ENCODE results near the gene MISP.

Gene MISP

DNA sequence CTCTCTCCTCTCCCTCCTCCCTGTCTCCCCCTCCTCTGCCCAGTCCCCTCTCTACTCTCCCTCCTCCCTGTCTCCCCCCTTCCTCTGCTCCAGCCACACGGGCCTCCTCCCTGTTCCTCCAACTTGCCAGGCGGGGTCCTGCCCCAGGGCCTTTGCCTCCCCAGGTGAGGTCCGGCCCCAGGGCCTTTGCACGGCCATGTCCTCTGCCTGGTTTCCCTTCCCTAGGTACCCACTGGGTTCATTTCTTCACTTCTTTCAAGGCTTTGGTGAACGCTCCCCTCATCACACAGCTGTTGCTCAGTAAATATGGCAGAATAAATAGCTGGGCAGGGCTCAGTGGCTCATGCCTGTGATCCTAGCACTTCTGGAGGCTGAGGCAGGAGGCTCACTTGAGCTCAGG lies 21.2 kb downstream of the MISP start:
- in situ Hi-C loops (cut with HindIII; ENCODE audit: low sequenced_read_pairs): no loop called here

DNA sequence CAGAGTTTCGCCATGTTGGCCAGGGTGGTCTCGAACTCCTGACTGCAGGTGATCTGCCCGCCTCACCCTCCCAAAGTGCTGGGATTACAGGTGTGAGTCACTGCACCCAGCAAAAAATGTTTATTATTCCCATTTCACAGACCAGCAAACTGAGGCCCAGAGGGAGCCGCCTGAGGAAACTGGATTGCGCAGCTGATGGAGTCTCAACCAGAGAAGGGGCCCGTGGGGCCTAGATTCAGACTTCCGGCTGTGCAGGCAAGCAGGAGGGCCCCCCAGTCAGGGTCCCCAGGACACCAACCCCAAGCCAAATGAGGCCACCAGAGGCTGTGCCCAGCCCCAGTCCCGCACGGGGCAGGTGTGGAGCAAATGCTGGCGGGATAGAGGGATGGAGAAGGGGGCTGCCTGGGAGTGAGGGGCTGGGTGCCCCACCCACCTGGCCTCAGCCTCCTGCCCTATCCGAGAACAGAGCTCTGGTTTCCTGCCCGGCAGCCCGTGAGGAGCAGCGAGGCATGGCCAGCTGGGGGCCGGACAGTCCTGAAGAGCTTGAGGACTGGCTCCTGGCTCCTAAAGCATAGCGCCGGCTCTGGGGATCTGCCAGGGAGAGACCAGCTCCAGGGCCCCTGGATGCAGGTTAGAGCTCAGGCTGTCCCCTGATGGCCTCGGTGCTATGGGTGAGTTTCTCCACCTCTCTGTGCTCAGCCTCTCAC lies 22.0 kb downstream of the MISP start:
- in situ Hi-C loops (cut with HindIII; ENCODE audit: low sequenced_read_pairs): no loop called here

DNA sequence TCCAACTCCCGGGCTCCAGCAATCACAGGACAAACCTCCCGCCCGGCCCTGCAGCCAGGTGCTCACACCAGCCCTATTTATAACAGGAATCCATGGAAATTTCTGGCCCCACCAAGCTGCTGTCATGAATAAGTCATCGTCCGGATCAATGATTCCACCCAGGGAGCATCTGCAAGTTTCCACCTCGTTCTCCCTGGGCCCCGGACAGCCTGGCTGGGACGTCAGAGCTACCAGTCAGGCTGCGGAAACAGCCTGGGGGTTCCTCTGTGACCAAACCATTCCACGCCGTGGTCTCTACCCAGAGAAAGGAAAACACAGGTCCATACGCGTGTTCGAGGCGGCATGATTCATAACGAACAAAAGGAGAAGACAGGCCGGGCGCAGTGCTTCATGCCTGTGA lies 25.6 kb downstream of the MISP start:
- in situ Hi-C loops (cut with HindIII; ENCODE audit: low sequenced_read_pairs): no loop called here

DNA sequence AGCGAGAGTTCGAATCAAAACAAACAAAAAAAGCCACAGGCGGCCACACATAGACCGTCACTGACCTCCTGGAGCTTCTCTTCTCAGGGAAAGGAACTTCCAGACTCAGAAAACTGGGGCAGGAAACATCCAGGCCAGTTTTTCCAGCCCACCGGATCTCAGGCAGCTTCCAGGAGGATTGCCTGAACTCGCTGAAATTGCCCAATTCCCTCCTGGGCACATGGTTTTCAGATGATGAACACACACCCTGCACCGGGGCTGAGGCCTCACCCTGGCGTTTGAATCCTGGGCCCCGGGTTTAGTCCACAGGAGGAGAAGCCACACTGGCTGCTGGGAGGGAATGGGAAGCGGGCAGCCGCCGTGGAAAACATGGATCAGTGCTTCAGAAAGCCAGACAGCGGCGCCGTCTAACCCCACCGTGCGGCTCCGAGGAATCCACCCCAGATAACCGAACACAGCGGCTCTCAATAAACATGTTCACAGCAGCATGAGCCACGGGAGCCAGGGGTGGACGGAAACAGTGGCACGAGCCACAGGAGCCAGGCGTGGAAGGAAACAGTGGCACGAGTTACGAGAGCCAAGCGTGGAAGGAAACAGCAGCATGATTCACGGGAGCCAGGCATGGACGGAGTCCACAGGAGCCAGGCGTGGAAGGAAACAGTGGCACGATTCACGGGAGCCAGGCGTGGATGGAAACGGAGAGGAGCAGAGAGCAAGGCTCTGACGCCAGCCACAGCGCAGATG lies 28.2 kb downstream of the MISP start:
- in situ Hi-C loops (cut with HindIII; ENCODE audit: low sequenced_read_pairs): no loop called here

DNA sequence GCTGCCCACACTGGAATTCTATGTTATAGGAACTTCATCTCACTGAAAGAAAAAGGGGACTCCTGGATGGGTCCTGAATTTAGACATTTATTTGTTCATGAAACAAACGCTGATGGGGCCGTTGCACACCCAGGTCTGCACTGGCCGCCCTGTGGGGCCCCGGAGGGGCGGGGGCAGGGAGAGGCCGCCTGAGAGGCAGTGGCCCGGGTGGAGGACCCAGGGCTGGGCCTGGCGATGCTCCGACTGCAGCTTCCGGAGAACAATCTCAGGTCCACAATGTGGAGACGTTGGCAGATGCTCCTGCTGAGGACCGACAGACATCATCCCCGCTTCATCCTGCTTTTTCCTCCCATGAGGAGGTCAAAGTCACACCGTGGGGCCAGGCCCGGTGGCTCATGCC lies 30.0 kb downstream of the MISP start:
- in situ Hi-C loops (cut with HindIII; ENCODE audit: low sequenced_read_pairs): no loop called here

DNA sequence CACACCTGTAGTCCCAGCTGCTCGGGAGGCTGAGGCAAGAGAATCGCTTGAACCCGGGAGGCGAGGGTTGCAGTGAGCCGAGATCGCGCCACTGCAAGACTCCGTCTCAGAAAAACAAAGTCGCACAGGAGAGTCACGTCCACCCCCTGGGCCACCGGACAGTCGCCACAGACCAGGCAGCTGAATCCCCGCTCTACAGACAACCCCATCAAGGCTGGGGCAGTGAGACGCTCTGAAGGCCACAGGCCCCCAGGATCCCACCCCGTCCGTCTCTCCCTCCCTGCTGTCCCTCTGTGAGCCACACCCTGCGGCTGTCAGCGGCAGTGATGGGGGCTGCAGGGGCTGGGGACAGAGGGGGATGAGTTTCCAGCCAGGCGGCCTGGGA lies 30.9 kb downstream of the MISP start:
- in situ Hi-C loops (cut with HindIII; ENCODE audit: low sequenced_read_pairs): no loop called here

DNA sequence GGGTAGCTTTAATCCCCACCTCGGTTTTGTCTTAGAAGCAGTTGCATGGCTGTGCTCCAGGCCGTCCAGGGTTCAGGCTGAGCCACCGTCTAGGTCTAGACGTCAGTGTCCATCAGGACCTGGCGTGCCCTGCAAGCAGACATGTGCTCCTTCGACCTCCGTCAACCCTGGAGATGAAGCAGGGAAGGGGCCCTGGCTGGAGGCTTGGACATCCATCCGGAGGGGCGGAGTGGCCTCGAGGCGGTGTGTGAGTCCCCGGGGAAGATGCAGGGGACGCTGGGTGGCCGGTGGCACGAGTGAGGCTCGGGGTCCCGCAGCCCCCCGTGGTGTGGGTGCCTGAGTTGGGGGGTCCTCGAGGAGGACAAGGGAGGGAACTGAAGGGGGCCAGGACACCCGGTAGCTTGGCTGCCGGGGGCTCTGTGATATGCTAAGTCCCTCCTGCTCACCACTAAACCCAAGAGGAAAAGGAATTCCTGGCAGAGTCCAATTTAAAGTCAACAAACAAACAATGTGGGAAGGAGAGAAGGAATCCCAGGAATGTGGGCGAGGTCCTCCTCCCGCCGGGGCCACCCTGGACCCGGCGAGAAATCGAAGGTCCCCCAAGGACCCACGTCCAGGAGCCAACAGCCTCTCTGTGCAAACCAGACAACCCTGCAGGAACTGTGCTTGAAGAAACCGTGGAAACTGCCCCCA lies 31.4 kb downstream of the MISP start:
- in situ Hi-C loops (cut with HindIII; ENCODE audit: low sequenced_read_pairs): no loop called here

DNA sequence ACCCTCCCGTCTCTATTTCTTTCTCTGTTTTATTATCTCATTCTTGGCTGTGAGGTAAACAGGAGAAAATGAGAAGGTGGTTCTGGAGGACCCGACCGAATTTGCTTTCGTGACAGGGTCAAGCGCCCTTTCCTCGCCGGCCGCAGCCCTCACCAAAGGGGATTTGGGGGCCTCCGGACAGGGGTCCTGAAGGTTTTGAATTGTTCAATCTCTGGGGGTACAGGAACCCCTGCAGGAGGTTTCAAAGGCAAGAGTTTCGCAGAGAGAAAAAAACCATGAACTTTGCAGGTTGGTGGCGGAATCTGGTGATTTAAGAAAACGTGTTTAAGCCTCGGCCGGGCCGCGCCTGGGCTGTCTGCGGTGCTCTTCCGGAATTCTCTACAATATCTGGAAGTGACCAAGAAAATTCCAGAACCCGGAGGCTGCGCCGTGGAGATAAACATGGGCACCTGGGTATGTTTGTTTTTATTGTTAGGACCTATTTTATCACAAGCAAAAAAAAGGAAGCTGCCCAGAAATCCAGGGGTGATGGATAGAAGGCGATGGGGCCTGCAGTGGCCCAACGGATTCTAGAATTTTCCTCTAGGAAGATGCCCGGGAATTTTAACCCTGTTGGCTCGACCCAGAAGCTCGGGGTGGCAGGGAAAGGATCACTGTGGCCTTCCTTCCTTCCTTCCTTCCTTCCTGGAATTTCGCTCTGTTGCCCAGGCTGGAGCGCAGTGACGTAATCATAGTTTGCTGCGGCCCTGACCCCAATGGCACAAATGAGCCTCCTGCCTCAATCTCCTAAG lies 32.2 kb downstream of the MISP start:
- in situ Hi-C loops (cut with HindIII; ENCODE audit: low sequenced_read_pairs): no loop called here

DNA sequence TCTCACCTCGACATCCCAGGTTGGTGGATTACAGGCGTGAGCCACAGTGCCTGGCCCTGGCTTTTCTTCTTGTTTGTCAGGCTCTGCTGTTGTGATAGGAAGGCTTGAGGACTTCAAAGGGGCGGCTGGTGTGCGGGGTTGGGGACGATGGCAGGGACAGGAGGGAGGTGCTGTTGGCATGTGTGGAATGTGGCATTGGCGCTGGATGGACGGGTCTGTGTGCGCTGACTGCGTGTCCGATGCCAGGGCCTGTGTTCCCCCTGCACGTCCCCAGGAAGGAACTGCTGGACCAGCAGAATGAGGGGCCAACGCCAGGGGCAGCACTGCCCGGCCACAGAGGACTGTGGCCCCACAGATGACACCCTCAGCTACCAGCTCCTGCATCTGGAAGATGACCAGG lies 33.6 kb downstream of the MISP start:
- in situ Hi-C loops (cut with HindIII; ENCODE audit: low sequenced_read_pairs): no loop called here

DNA sequence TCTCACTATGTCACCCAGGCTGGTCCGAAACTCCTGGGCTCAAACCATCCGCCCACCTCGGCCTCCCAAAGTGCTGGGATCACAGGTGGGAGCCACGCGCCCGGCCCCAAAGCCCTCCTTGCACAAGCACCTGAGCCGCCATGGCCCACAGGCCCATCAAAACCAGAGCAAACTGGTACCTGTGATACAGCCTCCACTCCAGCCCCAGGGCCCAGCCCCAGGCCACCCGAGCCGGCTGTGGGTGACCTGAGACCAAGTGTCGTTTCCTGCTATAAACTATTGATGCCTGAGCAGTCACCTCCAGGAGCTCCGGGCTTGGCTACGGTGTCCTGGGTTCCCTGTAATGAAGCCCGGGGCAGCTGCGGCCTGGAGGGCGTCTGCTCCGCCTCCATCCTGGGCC lies 36.6 kb downstream of the MISP start:
- in situ Hi-C loops (cut with HindIII; ENCODE audit: low sequenced_read_pairs): no loop called here

DNA sequence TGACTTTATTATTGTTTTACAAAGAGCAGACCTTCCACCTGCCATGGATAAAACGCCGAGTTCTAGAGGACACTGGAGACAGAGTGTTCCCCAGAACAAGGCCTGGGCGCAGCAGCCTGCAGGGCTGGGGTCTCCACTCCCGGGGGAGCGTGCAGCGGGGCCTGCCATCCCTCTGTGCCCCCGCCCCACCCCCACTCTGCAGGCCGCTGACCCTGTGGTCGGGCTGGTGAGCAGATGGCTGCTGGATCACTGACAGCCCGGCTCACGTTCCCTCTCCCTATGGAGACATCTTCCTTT lies 37.7 kb downstream of the MISP start:
- in situ Hi-C loops (cut with HindIII; ENCODE audit: low sequenced_read_pairs): no loop called here

DNA sequence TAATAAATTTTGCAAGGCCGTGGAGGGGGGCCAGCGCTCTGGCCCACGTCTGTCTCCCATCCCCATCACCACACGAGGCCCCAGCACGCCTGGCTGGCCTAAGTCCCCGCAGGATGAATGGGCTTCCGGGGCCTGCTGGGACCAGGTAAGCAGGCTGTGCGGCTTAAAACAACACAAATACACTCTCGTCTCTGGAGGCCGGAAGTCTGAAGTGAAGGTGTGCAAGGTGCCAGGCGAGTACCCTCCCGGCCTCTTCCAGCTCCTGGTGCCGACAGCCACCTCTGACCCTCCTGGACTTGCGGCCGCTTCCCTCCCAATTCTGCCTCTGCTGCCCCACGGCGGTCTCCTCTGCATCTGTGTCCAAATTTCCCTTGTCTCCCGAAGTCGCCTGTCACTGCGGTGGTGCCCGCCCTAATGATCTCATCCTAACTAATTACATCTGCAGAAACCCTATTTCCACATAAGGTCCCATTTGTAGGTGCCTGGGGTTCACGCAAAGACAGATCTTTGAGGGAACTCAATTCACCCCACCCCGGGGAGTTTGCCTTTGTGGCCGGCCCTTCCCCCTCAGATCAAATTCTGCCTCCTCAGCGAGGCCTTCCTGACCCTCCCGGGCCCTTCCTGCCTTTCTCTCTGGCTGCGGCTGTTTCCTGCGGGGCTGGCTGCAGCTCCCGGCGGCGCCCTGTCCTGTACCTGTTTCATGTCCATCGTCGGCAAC lies 38.2 kb downstream of the MISP start:
- in situ Hi-C loops (cut with HindIII; ENCODE audit: low sequenced_read_pairs): no loop called here

DNA sequence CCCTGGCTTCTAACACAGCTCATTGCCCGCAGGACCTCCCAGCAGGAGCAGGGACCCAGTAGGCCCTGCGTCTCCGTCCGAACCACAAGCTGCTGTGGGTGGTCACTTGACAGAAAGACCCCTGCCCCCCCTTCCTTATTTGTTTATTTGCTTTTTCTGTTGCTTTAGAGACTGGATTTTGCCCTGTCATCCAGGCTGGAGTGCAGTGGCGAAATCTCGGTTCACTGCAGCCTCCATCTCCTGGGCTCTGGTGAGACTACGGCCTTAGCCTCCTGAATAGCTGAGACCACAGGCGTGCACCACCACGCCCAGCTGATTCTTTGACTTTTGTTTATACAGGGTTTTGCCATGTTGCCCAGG lies 38.8 kb downstream of the MISP start:
- in situ Hi-C loops (cut with HindIII; ENCODE audit: low sequenced_read_pairs): no loop called here

DNA sequence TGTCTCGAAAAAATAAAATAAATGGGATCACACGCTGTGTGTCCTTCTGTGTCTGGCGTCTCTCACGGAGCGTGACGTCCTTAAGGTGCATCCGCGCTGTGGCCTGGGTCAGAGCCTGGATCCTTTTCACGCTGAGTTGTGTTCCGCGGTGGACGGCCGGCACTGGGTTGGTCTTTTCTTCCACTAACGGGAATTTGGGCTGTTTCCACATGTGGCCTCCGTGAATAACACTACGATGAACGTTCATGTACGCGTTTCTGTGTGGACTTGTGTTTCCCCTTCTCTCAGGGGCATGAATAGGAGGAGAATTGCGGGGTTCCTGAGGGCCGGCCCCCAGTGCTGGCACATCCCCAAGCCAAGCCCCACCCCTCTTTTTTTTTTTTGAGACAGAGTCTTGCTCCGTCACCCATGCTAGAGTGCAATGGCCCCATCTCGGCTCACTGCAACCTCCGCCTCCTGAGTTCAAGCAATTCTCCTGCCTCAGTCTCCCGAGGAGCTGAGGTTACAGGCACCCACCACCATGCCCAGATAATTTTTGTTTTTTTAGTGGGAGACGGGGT lies 40.2 kb downstream of the MISP start:
- in situ Hi-C loops (cut with HindIII; ENCODE audit: low sequenced_read_pairs): no loop called here

DNA sequence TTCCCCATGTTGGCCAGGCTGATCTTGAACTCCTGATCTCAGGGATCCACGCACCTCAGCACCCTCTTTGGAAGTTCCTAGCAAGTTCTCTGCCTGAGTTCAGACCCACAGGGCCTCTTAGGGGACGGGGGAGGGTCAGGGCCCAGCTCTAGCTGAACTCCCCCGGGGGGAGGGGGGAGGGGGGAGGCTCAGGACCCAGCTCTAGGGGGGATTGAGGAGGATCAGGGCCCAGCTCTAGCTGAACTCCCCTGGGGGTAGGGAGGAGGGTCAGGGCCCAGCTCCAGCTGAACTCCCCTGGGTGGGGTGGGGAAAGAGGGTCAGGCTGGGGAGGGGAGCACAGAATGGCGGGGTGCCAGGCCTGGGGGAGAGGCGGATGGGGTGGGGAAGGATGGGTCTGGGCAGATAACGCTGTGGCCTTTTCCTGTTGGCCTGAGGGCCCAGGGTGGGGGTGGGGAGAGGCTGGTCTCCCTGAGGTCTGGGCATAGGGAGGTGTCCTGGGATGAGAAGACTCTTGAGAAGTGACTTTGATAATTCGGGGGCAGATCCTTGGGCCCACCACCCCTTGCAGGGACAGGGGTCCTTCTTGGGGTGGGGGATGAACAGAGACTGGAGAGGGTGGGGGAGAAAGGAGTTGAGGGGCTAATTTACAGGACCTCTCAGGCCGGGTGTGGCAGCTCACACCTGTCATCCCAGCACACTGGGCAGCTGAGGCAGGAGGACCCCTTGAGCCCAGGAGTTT lies 40.8 kb downstream of the MISP start:
- in situ Hi-C loops (cut with HindIII; ENCODE audit: low sequenced_read_pairs): no loop called here

DNA sequence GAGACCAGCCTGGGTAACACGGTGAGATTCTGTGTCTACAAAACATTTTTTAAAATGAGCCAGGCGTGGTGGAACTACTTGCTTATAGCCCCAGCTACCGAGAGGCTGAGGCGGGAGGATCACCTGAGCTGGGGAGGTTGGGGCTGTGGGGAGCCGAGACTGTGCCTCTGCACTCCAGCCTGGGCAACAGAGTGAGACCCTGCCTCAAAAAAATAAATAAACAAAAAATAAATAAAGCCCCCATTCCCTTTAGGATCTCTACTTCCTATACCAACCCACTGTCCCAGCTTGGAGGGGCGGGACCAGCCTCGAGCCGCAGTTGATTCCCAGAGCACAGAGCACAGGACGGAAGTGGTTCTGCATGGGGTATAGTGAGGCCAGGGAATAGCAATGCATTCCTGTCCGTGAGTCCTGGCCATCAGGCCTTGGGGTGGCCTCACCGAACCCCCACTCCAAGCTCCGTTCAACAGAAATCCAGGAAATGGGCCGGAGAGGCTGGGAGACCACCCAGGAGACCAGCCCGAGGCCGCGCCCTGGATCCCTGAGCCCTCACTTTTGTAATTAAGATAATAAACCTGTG lies 41.5 kb downstream of the MISP start:
- in situ Hi-C loops (cut with HindIII; ENCODE audit: low sequenced_read_pairs): no loop called here

DNA sequence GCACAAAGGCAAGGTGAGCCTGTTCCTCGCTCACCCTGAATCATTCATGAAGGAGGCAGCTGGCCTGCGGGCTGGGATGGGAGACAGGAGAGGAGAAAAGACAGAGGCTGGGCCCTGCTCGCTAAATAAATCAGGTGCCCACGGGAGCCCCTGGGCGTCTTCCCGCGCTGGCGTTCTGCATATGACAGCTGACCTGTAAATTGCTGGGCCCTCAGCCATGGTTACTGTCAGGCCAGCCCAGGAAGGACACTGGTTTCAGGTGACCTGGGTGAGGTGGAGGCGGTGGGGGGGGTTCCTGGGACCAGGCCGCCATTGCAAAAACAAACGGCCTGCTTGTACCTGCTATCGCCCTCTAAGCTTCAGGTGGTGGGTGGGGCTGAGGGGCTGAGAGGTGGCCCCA lies 42.9 kb downstream of the MISP start:
- in situ Hi-C loops (cut with HindIII; ENCODE audit: low sequenced_read_pairs): no loop called here

DNA sequence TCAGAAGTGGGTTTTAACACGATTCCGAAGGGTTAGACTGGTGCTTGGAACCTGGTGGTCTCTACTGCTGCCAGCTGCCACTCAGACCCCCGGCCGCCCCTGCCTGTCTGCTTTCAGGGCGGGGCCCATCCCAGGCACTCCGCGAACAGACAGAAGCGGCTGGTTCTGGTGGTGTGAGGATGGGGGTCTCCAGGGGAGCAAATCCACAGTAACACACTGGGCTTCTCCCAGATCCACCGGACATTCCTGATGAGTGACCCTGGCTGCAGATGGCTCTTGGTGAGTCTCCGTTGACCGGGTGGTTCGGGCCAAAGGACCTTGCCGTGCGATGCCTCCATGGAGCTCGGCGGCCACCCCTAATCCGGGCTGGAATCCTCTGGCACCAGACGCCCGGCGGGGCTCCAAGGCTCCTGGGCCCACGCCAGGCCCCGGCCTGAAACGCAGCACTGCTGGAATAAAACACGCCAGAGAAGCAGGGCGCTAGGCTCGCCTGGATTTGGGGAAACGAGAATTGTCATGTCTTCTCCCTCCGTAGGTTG lies 44.2 kb downstream of the MISP start:
- in situ Hi-C loops (cut with HindIII; ENCODE audit: low sequenced_read_pairs): no loop called here

Measured in DLD1 (cell line).